ENCODE measurements around the gene MRPL12.

MRPL12 gene

GRCh38 chr17:81695211-81695610 is 8.0 kb upstream of the MRPL12 start:
- TF ChIP-seq TAF1 (IDR thresholded peaks at IDR 0.05; ENCODE audit: low read depth): no peak
- no peak for TF ChIP-seq CEBPB (IDR thresholded peaks at IDR 0.05)
- TF ChIP-seq USF1 (IDR thresholded peaks at IDR 0.05): no peak

GRCh38 chr17:81695801-81696200 is 7.4 kb upstream of the MRPL12 start:
- TF ChIP-seq ZBTB7A (IDR thresholded peaks at IDR 0.05; ENCODE audit: low read depth): no peak
- TF ChIP-seq TCF12 (IDR thresholded peaks at IDR 0.05; ENCODE audit: low read depth): no peak
- TF ChIP-seq MAX (IDR thresholded peaks at IDR 0.05): no peak
- no peak for TF ChIP-seq YY1 (IDR thresholded peaks at IDR 0.05; ENCODE audit: low read depth)
- no peak for TF ChIP-seq EP300 (IDR thresholded peaks at IDR 0.05; ENCODE audit: borderline replicate concordance)
- TF ChIP-seq USF1 (IDR thresholded peaks at IDR 0.05): no peak
- TF ChIP-seq REST (IDR thresholded peaks at IDR 0.05; ENCODE audit: low read depth): no peak
- TF ChIP-seq EGR1 (IDR thresholded peaks at IDR 0.05): no peak
- TF ChIP-seq NFIC (IDR thresholded peaks at IDR 0.05): no peak
- no peak for TF ChIP-seq RAD21 (IDR thresholded peaks at IDR 0.05; ENCODE audit: low read depth)
- no peak for TF ChIP-seq TEAD4 (IDR thresholded peaks at IDR 0.05)
- TF ChIP-seq FOXM1 (IDR thresholded peaks at IDR 0.05; ENCODE audit: borderline replicate concordance, low read depth): no peak
- TF ChIP-seq CEBPB (IDR thresholded peaks at IDR 0.05): no peak
- no peak for TF ChIP-seq TAF1 (IDR thresholded peaks at IDR 0.05; ENCODE audit: low read depth)
- TF ChIP-seq CREB1 (IDR thresholded peaks at IDR 0.05; ENCODE audit: low read depth): no peak

- no peak for TF ChIP-seq EGR1 (IDR thresholded peaks at IDR 0.05)
- no peak for TF ChIP-seq TAF1 (IDR thresholded peaks at IDR 0.05; ENCODE audit: low read depth)
These were observed 6.8 kb upstream of the MRPL12 start for GRCh38 chr17:81696218-81696941.

- no peak for TF ChIP-seq RAD21 (IDR thresholded peaks at IDR 0.05; ENCODE audit: low read depth)
These were observed 5.7 kb upstream of the MRPL12 start for GRCh38 chr17:81697261-81698044.

- TF ChIP-seq USF1 (IDR thresholded peaks at IDR 0.05): no peak
- no peak for TF ChIP-seq RAD21 (IDR thresholded peaks at IDR 0.05; ENCODE audit: low read depth)
- TF ChIP-seq CEBPB (IDR thresholded peaks at IDR 0.05): no peak
- no peak for TF ChIP-seq ZBTB7A (IDR thresholded peaks at IDR 0.05; ENCODE audit: low read depth)
- TF ChIP-seq NFIC (IDR thresholded peaks at IDR 0.05): no peak
- TF ChIP-seq EP300 (IDR thresholded peaks at IDR 0.05; ENCODE audit: borderline replicate concordance): no peak
- TF ChIP-seq EGR1 (IDR thresholded peaks at IDR 0.05): no peak
- no peak for TF ChIP-seq MAX (IDR thresholded peaks at IDR 0.05)
- no peak for TF ChIP-seq TEAD4 (IDR thresholded peaks at IDR 0.05)
- no peak for TF ChIP-seq CREB1 (IDR thresholded peaks at IDR 0.05; ENCODE audit: low read depth)
These were observed 2.5 kb upstream of the MRPL12 start for GRCh38 chr17:81700353-81701287.

- TF ChIP-seq NFIC (IDR thresholded peaks at IDR 0.05) (no peak), EP300 (IDR thresholded peaks at IDR 0.05; ENCODE audit: borderline replicate concordance) (no peak), TEAD4 (IDR thresholded peaks at IDR 0.05) (no peak)
These were observed 1.7 kb upstream of the MRPL12 start for GRCh38 chr17:81701288-81702071.
